ENCODE measurements around the gene CD84.

GRCh38 chr1:160623862-160624261 is 44.6 kb upstream of the CD84 start:
- TF ChIP-seq REST (IDR thresholded peaks at IDR 0.05; ENCODE audit: insufficient read depth in 1 of 2, low read depth in 2 of 2, low read length in 2 of 2) (no peak), TAF1 (IDR thresholded peaks at IDR 0.05; ENCODE audit: borderline replicate concordance, insufficient read depth, low read length) (no peak)
